ENCODE measurements around the gene FKBP15. TPM values are rescaled to one million over a fixed set of nuclear protein-coding genes. Genes with fewer than 3 reads are reported as not detected.

The FKBP15 gene
- total RNA-seq, 4 donors from 2014 or later = 20.5 to 42.3 (median 32.0) TPM

GRCh38 chr9:113186137-113186755, 34.8 kb downstream of the FKBP15 start:
- TF ChIP-seq CTCF (IDR thresholded peaks at IDR 0.05) = no peak
- no peak for ATAC-seq (ENCODE audit: low FRiP score)
- DNase-seq (ENCODE audit: low spot score) = no peak

GRCh38 chr9:113185271-113185670, 35.8 kb downstream of the FKBP15 start:
- ATAC-seq (ENCODE audit: low FRiP score) (no peak), DNase-seq (ENCODE audit: low spot score) (no peak)
- no peak for TF ChIP-seq CTCF (IDR thresholded peaks at IDR 0.05)

- DNase-seq (ENCODE audit: low spot score) (no peak), ATAC-seq (ENCODE audit: low FRiP score) (no peak)
- no peak for TF ChIP-seq CTCF (IDR thresholded peaks at IDR 0.05)
Observed at GRCh38 chr9:113184539-113184938, 36.5 kb downstream of the FKBP15 start.

GRCh38 chr9:113183956-113184488, 37.1 kb downstream of the FKBP15 start:
- DNase-seq (ENCODE audit: low spot score) (no peak), ATAC-seq (ENCODE audit: low FRiP score) (no peak)
- no peak for TF ChIP-seq CTCF (IDR thresholded peaks at IDR 0.05)

- ATAC-seq (ENCODE audit: low FRiP score) (no peak), DNase-seq (ENCODE audit: low spot score) (no peak)
- TF ChIP-seq CTCF (IDR thresholded peaks at IDR 0.05) = no peak
Observed at GRCh38 chr9:113181165-113181564, 39.9 kb downstream of the FKBP15 start.

- no peak for TF ChIP-seq CTCF (IDR thresholded peaks at IDR 0.05)
- ATAC-seq (ENCODE audit: low FRiP score) (no peak), DNase-seq (ENCODE audit: low spot score) (no peak)
Observed at GRCh38 chr9:113179839-113180238, 41.2 kb downstream of the FKBP15 start.

- DNase-seq (ENCODE audit: low spot score) = no peak
- TF ChIP-seq CTCF (IDR thresholded peaks at IDR 0.05) = no peak
- ATAC-seq (ENCODE audit: low FRiP score) = no peak
Observed at GRCh38 chr9:113178087-113178486, 43.0 kb downstream of the FKBP15 start.
